Measurements from ENCODE around the gene ASMT.
"Not testable (repeated sequence)": the region's sequence is repeated elsewhere in the genome, so short reads cannot be mapped to it uniquely, and the experiment has no call there.

ASMT gene

DNA sequence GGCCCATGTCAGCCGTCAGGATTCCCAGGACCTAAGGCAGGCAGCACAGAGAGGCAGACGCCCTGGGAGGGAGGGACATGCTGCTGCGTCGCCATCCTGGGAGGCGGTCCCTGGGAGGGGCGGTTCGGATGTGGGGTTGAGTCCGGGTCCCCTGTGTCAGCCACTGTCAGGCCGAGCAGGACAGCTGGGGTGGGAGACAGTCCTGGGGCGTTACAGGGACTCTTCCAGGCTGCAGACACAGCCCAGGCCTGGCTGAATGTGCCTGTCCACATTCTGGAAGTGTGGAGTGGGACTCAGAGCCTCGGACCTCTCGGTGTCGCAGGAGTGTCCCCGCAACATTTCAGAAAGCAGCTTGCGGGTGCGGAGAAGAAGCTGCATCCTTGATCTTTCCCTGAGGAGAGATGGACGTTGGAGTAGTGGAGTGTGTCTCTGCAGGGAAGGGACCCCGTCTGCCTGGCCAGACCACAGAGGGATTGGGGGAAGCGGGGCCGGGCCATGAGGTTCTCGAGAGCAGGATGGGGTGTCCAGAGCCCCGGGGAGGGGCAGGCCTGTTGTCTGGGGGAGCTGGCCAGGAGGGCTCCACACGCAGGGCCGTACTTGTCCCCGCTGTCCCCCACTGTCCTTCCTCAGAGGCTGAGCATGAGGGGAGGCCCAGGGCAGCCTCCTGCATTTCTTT, 17.4 kb upstream of the ASMT start:
- no peak for DNase-seq (ENCODE audit: low read depth in 2 of 2)

DNA sequence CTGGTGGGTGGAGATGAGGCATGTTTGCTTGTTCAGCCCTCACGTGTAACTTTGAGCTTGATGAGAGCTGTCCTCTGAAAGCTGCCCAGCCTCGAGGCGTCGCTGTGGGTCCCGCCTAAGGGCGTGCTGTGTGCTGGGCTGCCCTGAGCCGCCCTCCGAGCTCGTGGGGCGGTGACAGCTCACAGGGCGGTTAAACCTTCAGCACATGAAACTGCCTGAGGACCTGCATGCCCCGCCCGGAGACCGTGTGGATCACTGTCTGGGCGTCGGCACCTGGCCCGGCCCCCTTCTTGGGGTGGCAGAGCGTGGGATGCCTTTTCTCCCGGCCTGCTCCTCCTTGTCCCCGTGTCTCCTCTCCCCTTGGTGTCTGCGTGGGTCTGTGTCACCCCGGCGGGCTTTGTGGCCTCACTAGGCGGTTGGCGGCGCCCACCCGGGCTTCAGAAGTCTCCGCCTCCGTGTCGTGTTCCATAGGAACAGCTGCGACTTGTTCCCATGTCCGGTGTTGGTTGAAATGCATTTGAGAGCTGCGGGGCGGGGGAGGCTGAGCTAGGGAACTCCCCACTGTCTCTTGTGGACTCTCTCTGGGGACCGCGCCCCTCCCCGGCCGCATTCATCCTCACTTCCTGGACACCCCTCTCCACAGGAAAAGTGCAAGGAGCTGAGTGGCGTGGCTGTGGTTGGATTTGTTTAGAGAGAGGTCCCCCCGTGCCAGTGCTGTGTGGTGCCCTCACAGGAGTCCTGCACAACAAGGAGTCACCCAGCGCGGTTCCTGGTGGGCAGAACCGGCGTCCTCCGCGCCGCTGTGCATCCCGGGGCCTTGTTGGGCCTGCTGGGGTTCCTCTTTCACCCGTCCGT, 16.6 kb upstream of the ASMT start:
- DNase-seq (ENCODE audit: low read depth in 2 of 2), result no peak

DNA sequence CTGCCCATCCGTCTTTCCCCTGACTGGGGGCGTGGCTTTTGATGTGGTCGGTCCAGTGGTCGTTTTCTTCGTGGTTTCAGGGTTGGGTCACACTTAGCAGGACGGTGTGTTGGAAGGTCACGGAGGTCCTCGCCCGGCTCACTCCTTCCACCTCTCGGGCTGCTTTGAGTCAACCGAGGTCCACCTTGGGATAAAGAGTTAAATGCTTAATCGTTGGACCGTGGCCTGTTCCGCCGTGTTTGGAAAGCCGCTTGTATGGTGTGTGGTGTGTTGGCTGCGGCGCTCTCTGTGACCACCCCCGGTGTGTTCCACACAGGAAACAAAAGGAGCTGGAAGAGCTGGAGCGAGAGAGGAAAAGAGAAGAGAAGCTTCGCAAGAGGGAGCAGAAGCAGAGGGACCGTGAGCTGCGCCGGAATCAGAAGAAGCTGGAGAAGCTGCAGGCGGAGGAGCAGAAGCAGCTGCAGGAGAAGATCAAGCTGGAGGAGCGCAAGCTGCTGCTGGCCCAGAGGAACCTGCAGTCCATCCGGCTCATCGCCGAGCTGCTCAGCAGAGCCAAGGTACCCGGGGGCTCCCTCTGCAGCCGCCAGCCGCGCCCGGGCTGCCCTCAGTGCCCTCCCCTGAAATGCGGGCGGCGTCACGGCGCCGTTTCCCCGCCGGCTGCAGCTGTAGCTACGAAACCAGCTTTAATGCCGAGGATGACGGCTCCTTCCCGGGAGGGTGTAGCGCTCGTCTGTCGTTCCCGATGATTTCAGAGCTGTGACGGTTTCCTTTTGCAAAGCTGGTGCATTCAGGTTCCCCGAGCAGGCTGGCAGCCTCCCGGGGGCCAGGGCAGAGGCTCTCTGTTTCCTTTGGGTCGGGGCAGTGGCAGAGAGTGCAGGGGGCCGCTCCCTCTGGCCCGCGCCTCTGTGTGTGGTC, 15.7 kb upstream of the ASMT start:
- DNase-seq (ENCODE audit: low read depth in 2 of 2), result no peak

DNA sequence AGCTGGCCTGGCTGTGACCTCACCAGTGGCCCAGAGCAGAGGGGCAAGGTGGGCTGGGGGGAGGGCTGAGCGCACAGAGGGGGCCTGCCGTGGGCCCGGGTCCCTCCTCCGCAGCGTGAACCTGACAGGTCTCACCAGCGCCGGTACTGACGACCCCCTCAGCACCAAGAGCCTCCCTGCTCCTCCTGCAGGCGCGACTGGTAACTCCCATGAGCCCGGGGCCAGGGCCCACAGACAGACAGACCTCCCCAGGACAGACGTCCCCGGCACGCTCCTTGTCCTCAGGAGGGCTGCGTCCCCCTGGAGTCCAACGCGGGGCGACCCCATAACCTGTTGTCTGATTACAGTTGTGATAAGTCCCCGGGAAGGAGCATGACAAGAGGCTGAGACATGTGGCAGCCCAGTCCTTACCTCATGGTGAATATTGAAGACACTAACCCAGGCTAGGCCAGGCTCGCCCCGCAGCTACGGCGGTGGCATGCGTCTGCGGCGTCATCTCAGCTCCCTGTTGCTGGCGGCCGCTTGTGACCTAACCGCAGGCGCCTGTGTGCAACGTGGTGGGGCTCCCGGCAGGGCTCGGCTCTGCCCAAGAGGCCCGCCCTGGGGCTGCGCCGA, 15.0 kb upstream of the ASMT start:
- DNase-seq (ENCODE audit: low read depth in 2 of 2), result no peak

DNA sequence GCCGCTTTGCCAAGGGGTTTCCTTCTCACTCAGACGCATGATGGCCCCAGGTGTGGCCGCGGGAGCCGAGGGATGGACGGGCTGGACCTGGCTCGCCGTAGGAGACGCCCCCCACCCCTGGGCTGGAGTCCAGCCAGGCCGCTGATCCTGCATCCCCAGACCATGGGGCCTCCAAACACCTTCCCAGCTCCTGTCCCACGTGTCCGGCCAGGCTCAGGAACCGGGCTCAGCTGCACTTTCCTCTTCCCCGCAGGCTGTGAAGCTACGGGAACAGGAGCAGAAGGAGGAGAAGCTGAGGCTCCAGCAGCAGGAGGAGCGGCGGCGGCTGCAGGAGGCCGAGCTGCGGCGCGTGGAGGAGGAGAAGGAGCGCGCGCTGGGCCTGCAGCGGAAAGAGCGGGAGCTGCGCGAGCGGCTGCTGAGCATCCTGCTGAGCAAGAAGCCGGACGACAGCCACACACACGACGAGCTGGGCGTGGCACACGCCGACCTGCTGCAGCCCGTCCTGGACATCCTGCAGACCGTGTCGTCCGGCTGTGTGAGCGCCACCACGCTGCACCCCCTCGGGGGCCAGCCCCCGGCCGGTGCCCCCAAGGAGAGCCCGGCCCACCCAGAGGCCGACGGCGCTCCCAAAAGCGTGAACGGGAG, 14.3 kb upstream of the ASMT start:
- no peak for DNase-seq (ENCODE audit: low read depth in 2 of 2)

DNA sequence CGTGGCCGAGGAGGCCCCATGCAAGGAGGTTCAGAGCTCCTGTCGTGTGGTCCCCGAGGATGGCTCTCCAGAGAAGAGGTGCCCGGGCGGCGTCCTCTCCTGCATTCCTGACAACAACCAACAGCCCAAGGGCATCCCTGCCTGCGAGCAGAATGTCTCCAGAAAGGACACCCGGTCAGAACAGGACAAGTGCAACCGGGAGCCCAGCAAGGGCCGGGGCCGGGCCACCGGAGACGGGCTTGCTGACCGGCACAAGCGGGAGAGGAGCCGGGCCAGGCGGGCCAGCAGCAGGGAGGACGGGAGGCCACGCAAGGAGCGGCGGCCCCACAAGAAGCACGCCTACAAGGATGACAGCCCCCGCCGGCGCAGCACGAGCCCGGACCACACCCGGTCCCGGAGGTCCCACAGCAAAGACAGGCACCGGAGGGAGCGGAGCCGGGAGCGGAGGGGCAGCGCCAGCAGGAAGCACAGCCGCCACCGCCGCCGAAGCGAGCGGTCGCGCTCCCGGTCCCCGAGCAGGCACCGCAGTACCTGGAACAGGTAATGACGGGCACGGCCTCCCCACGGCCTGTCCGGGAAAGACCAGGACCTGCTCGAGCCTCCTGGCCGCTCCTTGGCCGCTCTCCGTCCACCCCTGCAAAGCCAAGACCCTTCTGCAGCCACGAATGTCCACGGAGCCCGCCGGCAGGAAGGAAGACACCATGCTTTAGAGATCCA, 13.7 kb upstream of the ASMT start:
- DNase-seq (ENCODE audit: low read depth in 2 of 2), result no peak

DNA sequence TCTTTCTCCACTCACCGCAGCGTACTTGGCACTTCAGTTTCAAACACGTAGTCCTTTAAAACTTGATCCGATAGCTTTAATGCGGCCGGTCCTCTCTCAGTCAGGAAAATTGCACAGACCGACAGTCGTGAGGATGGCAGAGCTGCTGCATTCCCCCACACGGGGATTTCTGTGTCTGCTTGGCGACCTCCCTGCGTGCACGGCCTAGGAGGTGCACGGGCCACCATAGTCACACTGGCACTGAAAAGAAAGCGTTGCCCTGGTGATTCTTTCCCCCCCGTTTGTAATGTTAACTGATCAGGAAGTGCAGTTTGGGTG, 13.1 kb upstream of the ASMT start:
- DNase-seq (ENCODE audit: low read depth in 2 of 2), result no peak

DNA sequence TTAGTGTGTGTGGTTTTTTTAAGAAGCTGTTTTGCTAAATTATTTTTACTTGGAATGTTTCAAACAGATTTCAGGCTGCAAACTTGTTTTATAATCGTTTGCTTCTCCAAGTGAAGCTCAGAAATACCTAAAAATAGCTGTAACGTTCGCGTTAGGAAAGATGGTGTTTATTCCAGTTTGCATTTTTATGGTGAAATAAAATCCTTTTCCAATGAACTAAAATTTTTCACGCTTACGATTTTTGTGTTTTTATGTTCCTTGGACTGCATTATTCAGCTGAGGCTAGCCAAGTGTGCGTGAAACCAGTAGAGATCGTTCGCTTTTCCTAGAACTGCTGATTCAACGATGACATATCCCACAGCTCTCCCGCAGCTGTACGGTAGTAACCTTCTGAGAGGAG, 12.6 kb upstream of the ASMT start:
- DNase-seq (ENCODE audit: low read depth in 2 of 2), result no peak

DNA sequence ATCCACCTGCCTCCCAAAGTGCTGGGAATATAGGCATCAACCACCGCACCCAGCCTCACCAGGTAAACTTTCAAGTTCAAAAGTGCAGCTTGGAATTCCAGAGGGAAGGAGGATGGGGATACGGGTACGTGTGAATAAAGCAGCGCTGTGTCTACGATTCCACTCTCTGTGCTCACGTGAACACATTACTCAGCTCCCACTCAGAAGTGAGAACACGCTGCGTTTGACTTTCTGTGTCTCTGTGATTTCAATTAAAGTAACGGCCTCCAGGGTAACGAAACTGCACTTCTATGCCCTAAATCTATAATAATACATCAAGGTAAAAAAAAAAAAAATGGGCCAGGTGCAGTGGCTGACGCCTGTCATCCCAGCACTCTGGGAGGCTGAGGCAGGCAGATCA, 8.4 kb upstream of the ASMT start:
- no peak for DNase-seq (ENCODE audit: low read depth in 2 of 2)

DNA sequence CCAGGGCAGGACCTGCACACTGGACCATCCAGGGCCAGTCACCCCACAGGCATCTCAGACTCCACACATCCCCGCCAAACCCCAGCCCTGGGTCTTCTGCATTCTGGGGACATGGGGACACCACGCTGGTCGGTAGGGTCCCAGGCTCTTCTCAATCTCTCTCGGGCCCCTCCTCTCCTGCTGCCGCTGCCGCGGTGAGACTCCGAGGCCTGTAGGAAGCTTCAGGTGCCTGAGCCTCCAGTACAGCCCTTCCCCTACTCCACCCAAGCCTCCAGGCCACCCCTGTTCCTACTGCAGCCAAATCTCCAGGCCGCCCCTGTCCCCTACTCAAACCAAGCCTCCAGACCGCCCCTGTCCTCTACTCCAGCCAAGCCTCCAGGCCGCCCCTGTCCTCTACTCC, 5.5 kb upstream of the ASMT start:
- DNase-seq (ENCODE audit: low read depth in 2 of 2), result no peak

DNA sequence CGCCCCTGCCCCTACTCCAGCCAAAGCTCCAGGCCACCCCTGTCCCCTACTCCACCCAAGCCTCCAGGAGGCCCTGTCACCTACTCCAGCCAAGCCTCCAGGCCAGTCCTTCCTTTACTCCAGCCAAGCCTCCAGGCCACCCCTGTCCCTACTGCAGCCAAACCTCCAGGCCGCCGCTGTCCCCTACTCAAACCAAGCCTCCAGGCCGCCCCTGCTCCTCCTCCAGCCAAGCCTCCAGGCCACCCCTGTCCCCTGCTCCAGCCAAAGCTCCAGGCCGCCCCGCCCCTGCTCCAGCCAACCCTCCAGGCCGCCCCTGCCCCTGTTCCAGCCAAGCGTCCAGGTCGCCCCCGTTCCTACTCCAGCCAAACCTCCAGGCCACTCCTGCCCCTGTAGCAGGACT, 5.1 kb upstream of the ASMT start:
- DNase-seq (ENCODE audit: low read depth in 2 of 2), result no peak

DNA sequence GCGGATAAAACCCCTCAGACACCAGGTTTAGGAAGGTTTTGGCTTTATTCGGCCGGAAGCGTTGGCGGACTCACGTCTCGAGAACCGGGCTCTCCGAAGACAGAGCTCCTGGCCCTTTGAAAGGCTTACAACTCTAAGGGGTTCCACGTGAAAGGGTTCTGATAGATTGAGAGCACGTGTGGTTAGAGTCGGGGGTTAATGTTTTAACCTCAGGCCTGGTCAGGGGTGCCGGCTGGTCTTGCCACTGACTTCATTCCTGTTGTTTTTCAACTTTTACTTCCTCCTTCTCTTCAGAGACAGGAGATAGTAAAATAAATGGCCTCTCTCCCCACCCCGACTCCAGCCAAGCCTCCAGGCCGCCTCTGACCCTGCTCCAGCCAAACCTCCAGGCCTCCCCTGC, 4.7 kb upstream of the ASMT start:
- no peak for DNase-seq (ENCODE audit: low read depth in 2 of 2)

DNA sequence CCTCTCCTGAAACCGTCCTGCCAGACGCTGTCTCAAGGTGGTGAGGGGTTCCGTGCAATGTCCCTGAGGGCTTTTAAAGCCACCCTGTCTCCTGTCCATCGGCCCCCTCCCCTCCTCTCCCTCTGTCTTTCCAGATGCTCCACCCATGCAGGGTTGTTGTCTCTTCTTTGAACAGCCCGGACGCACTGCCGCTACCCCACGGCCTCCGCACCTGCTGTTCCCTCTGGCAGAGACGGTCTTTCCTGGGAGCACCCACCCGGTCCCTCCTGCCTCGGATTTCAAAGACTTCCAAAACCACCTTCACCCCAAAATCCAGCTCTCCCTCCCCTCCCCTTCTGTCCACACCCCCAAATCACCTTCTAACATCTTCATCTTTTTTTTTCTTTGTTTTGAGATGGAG, 4.1 kb upstream of the ASMT start:
- DNase-seq (ENCODE audit: low read depth in 2 of 2), result no peak

DNA sequence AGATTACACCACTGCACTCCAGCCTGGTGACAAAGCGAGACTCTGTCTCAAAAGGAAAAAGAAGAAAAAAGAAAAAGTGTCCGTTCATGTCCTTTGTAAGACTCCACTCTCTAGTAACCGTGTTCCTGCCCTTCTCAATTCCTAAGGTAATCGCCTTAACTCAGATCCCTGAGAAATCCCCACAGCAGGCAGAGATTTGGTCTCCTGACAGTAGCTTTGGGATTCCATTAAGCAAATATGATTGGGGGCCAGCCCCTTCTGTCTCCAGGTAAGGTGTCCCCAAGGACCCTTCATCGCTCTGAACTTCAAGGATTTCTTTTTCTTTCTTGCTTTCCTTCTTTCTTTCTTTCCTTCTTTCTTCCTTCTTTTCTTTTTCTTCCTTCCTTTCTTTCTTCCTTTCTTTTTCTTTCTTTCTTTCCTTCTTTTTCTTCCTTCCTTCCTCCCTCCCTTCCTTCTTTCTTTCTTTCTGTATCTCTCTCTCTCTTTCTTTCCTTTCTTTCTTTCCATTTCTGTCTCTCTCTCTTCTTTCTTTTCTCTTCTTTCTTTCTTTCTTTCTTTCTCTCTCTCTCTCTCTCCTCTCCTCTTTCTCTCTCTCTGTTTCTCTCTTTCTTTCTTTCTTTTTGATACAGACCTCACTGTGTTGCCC, 2.1 kb upstream of the ASMT start:
- no peak for DNase-seq (ENCODE audit: low read depth in 2 of 2)

DNA sequence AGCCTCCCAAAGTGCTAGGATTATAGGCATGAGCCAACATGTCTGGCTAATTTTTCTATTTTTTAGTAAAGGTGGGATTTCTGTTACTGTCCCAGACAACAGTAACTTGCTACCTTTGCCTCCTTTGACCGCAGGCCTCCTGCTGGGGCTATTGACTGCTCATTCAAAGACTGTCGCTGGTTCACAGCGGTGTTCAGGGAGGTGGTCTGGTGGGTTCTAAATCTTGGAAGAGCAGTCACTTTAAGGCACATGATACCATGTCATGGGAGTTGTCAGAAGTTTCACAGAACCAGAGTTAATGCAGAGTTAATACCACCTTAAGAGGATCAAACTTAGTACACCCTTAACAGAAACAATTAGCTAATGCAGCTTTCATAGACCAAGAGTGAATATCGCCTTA, 3.8 kb downstream of the ASMT start:
- DNase-seq (ENCODE audit: low read depth in 2 of 2), result no peak

DNA sequence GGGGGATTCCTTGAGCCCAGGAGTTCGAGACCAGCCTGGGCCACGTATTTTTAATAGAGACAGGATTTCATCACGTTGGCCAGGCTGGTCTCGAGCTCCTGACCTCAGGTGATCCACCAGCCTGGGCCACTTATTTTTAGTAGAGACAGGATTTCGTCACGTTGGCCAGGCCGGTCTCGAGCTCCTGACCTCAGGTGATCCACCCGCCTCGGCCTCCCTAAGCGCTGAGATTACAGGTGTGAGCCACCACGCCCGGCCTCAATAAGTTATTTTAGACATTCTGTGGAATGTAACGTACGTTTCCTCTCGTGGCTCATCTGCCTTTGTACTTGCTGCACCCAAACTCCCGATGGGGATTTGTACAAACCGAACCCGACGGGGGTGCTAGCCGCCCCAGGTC, 8.8 kb downstream of the ASMT start:
- no peak for DNase-seq (ENCODE audit: low read depth in 2 of 2)

DNA sequence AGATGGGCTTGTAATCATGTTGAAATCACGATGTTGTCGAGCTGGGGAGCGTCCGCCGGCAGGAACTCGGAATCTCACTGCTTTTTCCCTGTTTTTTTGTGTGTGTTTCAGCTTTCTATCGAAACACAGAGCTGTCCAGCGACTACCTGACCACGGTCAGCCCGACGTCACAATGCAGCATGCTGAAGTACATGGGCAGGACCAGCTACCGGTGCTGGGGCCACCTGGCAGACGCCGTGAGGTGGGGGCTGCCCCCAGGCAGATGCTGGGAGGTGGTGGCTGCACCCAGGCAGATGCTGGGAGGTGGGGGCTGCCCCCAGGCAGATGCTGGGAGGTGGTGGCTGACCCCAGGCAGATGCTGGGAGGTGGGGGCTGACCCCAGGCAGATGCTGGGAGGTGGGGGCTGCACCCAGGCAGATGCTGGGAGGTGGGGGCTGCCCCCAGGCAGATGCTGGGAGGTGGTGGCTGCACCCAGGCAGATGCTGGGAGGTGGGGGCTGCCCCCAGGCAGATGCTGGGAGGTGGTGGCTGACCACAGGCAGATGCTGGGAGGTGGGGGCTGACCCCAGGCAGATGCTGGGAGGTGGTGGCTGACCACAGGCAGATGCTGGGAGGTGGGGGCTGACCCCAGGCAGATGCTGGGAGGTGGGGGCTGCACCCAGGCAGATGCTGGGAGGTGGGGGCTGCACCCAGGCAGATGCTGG, 9.4 kb downstream of the ASMT start:
- DNase-seq (ENCODE audit: low read depth in 2 of 2), result not testable (repeated sequence)

DNA sequence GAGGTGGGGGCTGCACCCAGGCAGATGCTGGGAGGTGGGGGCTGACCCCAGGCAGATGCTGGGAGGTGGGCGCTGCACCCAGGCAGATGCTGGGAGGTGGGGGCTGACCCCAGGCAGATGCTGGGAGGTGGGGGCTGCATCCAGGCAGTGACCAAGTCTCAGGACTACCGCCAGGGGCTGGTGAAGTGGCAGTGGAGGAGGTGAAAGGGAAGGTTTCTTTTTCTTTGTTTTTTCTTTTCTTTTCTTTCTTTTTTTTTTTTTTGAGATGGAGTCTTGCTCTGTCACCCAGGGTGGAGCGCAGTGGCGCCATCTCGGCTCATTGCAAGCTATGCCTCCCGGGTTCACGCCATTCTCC, 10.0 kb downstream of the ASMT start:
- not testable (repeated sequence) for DNase-seq (ENCODE audit: low read depth in 2 of 2)

DNA sequence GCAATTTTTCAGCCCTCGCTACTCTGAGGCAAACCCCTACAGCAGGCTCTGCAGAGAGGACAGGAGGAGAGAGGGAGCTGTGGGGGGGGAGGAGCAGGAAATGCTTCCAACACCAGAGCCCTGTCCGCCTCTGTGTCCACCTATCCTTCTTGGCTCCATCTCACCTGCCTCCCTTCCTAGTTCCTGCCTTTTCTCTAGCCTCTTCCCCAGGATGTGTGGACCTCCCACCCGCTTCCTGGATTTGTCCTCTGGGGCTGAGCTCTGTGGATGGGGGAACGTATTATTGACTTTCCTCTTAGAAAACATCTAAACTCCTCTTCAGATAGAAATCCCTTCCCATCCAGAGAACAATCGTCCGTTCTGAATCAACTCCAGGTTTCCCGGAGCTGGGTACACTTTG, 14.4 kb downstream of the ASMT start:
- no peak for DNase-seq (ENCODE audit: low read depth in 2 of 2)

DNA sequence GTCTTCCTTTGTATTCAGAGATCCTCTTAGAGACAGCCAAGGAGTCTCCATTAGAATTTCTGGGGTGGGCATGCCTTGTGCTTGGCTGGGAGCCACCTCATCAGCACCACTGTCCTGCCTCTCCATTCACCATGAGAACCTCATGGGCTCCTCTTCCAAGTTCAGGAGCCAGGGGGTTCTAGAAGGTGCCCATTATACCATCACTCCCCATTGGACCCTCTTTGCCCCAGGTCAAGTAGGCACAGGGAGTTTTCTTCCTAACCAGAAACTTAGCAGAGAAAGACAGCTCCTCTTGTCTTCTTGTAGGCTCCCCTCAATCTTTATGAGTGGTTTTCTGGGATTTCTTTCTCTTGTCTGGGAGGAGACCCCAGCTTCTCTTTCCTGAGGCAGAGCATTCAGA, 31.1 kb downstream of the ASMT start:
- no peak for DNase-seq (ENCODE audit: low read depth in 2 of 2)
